DMS79 (cell line): ENCODE results near the gene ELK4.
"Not testable (repeated sequence)": the region's sequence is repeated elsewhere in the genome, so short reads cannot be mapped to it uniquely, and the experiment has no call there.

Source experiments
- DNase-seq: peaks from one replicate; lab custom pipeline; 2025; lab: John Stamatoyannopoulos, UW

Gene ELK4

GRCh38 chr1:205664399-205665017 is 32.7 kb upstream of the ELK4 start:
- DNase-seq = peak; percentile 57

- no peak for DNase-seq
These were observed 31.6 kb upstream of the ELK4 start for GRCh38 chr1:205663286-205663936.

- no peak for DNase-seq
These were observed 31.0 kb upstream of the ELK4 start for GRCh38 chr1:205662791-205663190.

GRCh38 chr1:205662135-205662738 is 30.4 kb upstream of the ELK4 start:
- no peak for DNase-seq

GRCh38 chr1:205661429-205662134 is 29.8 kb upstream of the ELK4 start:
- no peak for DNase-seq

GRCh38 chr1:205660361-205660760 is 28.6 kb upstream of the ELK4 start:
- no peak for DNase-seq

- peak; percentile 28 for DNase-seq
These were observed 27.3 kb upstream of the ELK4 start for GRCh38 chr1:205658943-205659581.

- no peak for DNase-seq
These were observed 24.4 kb upstream of the ELK4 start for GRCh38 chr1:205656236-205656635.

- no peak for DNase-seq
These were observed 21.2 kb upstream of the ELK4 start for GRCh38 chr1:205652984-205653383.

- peak; percentile 48 for DNase-seq
These were observed 18.4 kb upstream of the ELK4 start for GRCh38 chr1:205650241-205650640.

- DNase-seq = no peak
These were observed 13.7 kb upstream of the ELK4 start for GRCh38 chr1:205645519-205645918.

- DNase-seq = no peak
These were observed 11.0 kb upstream of the ELK4 start for GRCh38 chr1:205642679-205643307.

GRCh38 chr1:205639567-205639966 is 7.8 kb upstream of the ELK4 start:
- no peak for DNase-seq

GRCh38 chr1:205637854-205638468 is 6.2 kb upstream of the ELK4 start:
- no peak for DNase-seq

- no peak for DNase-seq
These were observed 4.9 kb upstream of the ELK4 start for GRCh38 chr1:205636732-205637131.

- not testable (repeated sequence) for DNase-seq
These were observed 4.3 kb upstream of the ELK4 start for GRCh38 chr1:205636138-205636530.

- DNase-seq = no peak
These were observed 1.7 kb upstream of the ELK4 start for GRCh38 chr1:205633421-205633976.

GRCh38 chr1:205632669-205633169 is 908 bp upstream of the ELK4 start:
- DNase-seq = no peak

- DNase-seq = peak; percentile 87
These were observed 622 bp downstream of the ELK4 start for GRCh38 chr1:205631010-205631767.

GRCh38 chr1:205630651-205631009 is 1.2 kb downstream of the ELK4 start:
- no peak for DNase-seq
